HG03521 (cell line): ENCODE results near the gene STK17B.

Experiments
- ATAC-seq: cut with Tn5 transposase; IDR thresholded peaks from one replicate; pipeline ENCODE4 v1.9.1; 2021; ENCODE audit warnings: mild to moderate bottlenecking, moderate library complexity; ENCODE audit not compliant: unreplicated experiment

STK17B gene

DNA sequence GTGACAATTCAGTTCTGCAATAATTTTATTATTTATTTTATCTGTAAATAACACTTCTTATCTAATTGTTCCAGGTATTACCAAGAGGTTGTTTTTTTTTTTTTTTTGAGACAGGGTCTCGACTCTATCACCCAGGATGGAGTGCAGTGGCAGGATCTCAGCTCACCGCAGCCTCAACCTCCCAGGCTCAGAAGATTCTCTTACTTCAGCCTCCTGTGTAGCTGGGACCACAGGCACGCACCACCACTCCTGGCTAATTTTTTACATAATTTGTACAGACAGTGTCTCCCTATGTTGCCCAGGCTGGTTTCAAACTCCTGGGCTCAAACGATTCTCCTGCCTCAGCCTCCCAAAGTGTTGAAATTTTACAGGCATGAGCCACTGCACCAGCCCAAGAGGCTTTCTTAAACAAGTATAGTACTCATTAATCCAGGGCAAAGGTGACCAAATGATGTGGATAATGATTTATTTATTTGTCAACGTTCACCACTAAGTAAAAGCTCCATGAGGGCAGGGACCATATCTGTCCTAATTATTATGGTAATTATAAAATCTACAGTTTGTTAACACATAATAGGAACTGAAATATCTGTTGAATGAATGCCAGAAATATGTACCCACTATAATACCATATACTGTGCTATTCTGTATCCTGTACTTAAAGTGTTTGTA is 12.0 kb downstream of the STK17B start:
- ATAC-seq, result no peak

DNA sequence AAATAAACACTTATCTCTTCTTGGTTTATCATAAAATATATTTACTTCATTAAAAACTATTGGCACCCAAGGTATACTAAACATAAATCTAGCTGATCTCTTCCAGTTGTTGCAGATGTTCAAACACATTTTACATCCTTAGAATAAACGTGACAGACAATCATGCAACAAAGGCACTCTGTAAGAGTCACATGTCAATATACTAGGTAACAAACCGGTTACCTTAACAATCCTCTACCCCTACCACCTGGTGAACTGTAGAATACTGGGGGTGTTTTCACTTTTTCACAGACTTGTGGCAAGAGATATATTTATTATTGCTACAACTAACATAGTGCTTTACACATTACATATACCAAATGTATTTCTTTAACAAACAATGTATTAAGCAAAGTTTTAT is 15.8 kb downstream of the STK17B start:
- ATAC-seq, result no peak

DNA sequence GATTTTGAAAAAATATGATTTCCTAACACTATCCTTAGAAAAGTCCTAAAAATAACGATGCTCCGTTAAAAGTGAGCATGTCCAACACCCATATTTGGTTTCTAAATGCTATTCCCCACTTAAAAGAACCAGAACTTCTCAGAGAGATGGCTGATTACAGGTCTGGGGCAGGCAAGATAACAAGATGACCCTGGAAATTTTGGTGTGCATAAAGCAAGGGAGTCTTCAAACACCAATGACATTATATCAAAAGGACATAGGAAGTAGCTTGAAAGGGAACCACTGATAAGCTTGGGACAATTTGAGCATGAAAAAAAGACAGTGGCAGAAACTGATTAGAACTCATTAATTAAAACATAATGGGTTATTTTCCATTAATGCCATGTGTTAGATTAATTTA is 17.9 kb downstream of the STK17B start:
- ATAC-seq, result no peak

DNA sequence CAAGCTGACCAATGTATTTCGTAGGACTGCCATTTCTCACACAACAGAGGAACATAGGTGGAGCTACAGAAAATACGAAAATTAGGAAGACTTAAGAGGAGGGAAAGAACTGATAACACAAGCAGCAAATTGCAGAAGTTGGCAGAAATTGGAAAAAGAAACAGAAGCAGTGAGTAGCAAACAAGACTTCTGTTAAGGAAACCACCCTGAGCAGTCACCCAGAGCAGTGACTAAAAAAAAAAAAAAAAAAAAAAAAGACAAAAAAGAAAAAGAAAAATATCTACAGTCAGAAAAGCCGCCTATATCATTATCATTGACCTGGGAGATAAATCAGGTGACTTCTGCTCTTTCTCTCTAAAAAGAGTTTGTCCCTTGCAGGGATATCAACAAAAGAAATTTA is 21.4 kb downstream of the STK17B start:
- ATAC-seq, result no peak

DNA sequence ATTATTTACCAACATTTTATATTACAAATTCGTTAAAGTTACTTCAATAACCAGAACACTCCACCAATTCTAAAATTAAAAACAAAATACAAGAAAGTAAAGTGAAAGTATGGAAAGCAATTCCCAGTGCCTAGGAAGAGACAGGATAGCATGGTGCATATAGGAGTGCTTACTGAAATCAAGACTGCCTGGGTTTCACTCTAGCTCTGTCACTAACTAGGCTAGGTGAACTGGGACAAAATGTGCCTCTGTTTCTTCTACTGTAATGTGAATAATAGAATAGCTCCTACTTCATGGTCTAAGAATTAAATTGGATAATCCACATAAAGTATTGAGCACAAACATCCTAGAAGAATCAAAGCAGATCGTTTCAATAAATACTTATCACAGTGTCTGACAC is 22.6 kb downstream of the STK17B start:
- ATAC-seq, result no peak

DNA sequence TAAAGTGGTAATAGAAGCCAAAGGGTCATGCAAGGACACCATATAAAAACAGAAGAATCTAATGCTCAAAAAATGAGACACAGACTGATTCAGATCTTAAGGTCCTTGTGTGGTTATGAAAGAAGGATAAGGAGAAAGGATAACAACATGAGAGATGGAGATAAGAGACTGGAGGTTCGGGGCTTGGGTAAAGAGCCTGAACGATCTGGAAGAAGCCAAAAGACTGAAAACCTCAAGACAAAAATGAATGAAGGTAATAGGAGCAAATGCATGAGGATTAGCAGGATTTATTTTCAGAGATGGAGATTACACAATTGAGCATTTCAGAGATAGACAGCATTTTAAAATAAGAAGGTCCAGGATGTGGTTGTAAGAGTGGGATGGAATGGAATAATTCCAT is 26.1 kb downstream of the STK17B start:
- ATAC-seq, result no peak

DNA sequence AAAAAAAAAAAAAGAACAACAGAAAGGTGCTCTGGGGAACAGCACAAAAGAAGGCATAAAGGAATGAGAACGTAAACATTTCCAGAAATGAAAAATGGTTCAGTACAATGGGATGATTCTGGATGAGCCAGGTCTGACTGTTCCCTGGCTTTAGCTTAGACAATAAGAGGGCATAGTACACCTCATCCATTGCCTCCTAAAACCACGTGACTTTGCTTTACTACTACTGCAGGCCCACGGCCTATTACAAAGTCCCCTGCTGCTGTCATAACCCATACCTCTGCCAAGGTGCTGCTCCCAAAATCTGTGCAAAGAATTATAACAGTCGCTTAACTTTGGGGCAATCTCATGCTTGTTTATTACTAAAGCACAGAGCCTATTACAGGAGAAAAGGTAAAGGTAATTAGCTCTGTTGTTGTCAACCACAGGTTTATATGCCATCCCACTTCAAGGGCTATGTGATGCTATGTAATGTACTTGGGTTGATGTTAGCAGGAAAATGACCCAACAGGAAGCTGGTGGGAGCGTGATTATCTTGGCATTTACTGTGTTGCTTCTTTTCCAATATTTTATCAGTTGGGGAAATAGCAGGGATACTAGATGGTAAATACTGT is 26.8 kb downstream of the STK17B start:
- ATAC-seq, result no peak

DNA sequence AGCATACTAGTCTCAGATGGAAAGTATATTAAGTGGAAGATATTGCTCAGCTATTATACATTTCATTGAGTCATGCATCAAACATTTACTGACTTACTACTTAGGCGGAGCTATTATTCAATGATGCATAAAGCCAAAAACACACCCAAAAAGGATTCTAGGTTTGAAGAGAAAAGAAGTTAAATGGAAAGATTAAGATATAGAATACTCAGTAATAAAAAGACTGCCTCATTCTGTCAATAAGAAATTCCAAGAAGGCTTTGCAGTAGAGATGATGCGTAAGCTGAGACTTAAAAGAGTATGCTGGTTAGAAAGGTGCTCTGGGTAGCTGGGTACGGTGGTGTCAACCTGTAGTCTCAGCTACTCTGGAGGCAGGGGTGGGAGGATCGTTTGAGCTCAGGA is 27.6 kb downstream of the STK17B start:
- no peak for ATAC-seq

DNA sequence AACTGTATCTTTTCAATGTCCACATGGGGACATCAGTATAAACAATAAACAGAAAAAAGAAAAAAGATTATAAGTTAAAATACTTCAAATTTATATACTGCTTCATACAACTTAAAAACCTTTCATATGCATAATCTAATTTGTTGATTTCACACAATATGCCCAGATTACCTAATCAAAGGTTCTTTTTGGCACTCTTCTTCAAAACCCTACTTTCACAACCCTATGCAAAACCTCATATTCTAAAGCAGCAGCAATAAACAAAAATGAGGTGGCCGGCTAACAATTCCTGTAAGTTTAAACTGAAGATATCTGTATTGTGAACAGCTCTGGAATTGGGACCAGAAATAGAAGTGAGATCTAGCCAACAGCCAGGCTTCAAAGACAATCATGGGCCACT is 28.6 kb downstream of the STK17B start:
- no peak for ATAC-seq

DNA sequence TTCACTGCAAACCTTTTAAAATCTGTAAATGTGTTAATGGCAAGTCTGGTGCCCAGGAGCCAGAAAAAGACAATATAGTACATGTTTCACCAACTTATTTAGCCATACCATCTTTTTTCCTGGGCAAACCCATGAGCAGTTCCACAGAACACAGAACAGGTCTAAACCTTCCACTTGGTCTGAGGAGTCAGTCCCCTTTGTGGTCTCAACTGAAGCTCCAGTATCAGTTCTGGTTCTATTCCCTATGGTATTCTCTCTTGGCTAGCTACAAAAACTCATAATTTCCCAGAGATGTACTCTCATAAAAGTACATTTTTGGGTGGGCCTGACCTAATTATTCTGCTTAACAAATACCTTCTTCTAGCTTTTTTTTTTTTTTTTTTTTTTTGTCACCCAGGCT is 31.2 kb downstream of the STK17B start:
- no peak for ATAC-seq

DNA sequence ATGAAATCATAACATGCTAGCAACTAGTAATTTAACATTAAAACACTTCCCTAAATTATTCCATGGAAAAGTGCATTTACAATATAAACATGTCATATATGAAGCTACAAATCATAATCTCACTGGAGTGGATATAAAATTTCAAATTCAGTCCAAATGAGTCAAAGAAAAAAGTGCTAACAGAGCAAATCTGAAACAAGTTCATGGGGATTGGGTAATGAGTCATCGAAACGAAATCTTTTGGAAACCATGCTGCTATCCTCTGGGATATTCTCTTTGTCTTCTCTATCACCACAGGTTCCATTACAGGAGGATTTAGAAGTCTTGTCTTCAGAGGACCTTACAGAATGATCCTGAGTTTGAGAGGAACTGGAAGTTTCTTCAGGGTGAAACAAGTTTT is 34.1 kb downstream of the STK17B start:
- no peak for ATAC-seq

DNA sequence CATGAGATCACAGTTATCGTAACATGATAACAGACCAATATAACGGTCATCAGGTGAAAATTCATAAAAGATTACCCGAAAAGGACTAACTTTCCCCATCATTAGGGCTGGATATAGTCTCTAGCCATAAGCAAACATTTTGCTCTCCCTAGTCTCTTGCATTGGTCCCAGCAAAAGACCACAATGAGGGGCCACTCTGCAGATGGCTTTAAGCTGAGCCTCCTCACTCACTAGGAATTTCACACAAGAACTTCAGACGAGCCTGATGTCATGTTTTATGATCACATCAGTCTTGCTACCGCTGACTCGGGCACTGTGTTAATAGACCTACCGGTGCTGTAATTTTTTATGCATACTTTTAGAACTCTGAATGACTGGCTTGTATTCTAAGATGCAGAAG is 35.2 kb downstream of the STK17B start:
- ATAC-seq, result no peak

DNA sequence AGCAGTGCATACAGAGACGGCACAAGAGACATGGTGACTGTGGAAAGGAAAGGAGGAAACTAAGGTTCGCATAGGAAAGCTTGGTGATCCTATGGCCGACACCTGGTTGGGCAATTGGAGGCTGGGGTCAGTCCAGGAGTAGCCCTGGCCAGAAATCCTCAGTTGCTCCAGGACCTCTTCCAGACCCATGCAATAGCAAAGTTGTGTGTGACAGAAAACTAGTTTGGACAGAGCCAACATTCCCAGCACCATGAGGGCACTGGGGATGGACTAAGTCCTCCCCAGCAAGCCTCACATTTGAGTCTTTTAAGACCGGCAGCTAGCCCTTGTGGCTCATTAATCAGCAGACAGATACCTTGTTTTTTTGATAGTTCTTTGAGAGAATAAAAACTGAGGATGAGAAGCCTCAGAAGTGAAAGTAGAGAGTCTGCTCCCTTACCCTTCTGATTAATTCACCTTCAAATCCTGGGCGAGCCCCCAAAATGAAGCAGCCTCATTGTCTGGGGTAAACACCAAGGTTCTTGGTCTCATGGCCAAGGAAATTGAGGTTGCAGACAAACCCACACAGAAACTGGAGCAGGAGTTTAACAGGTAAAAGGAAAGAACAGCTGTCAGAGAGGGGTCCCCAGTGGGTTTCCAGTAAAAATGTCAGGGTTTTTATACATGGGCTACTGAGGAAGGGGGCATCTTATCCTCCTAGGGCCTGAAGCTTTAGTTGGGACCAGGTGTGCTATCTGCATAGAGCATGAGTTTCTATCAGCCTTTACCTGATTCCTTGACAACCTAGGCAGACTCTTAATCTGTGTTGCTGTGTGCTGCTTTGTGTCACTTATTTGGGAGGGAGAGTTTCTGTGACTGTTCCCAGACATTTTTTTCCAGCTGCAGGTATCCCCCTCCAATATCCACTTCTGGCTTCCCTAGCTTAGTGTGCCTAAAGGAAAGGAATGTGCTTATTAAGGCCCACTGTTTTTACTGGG is 39.1 kb downstream of the STK17B start:
- no peak for ATAC-seq

DNA sequence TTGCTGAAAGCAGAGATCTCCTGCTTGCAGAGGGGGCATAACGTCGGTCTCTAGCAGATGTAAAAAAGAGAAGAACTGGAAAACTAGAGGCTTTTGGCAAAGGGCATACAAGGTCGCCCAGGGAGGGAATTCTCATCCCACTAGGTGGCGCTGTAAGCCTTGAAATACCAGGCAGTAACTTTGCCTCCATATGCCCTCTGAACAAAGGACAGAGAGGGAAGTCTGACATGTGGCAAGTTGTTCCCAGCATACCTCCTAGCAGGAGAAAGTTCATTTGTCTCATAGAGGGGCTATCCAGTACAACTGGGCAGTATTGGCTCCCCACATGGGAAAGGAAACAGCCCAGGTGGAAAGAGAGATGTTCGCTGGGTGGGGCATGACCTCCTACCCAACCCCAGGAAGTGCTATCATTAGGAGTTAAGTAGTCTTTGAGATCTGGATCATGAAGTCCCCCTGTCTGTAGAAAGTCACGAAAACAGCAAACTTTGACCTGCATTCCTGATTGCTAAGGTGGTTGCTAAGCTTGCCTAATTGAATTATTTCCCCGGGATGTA is 39.9 kb downstream of the STK17B start:
- no peak for ATAC-seq

DNA sequence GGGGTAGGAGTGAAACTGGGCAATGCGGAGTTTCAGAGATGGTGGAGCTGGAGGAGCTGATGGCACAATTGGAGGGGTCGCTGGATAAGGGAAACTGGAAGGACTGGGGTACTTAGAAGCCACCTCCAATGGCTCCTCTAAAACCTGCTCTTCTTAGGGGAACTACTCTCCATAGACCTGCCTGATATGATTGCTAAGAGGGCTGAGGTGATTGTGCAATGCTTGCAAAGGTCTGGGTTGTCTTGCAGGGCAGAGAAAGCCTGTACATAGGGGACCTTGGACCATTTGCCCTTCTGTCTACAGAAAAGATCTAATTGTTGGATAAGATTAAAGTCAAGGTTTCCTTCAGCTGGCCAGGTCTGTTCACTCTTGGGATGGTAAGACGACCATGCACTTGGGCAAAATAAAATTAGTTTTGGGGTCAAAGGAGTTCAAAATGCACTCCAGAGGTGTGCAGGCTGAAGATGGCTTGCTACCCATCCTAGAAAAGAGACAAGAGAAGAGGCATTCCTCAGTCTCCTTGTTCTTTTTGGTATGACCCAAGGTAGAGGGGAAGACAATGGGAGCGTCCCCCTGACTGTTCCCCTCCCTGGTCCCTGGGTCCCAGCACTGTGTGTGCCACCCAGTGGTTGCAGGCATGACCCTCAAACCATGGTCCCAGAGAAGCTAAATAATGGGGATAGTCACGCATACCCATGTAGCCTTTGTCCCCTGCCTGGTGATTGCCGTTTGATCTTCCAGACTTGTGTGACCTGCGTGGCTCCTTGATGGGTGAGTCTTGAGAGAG is 41.1 kb downstream of the STK17B start:
- no peak for ATAC-seq

DNA sequence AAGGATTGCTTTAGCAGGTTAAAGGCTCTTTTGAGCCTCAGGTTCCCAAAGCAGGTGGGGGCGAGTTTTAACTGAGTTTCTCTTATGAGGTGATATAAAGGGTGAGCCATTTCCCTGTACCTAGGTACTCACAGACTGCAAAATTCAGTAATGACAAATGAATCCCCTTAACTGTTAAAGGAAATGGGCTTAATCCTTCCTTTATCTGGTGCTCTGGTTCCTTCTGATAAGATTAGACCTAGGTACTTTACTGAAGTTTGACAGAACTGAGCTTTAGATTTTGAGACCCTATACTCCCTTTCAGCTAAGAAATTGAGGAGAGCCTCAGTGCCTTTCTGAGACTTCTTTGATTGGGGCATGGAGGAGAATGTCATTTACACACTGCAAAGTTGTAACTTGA is 42.6 kb downstream of the STK17B start:
- no peak for ATAC-seq

DNA sequence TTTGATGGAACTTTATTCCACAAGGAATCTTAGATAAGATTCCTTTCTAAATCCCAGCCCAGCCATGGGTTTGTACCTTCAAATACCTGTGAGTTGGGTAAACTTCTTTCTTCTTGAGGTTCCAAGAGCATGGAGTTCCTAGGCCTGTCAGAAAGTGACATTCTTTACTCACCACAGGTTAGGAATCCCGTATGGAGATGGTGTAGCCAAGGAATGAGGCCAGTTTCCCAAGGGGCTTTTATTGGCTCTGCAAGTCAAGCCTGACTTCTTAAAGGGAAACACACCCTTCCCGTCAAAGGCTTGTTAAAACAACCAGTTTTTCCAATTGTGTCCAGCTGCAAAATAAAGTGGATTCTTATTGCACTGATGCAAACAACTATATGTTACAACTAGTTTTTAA is 45.8 kb downstream of the STK17B start:
- no peak for ATAC-seq

DNA sequence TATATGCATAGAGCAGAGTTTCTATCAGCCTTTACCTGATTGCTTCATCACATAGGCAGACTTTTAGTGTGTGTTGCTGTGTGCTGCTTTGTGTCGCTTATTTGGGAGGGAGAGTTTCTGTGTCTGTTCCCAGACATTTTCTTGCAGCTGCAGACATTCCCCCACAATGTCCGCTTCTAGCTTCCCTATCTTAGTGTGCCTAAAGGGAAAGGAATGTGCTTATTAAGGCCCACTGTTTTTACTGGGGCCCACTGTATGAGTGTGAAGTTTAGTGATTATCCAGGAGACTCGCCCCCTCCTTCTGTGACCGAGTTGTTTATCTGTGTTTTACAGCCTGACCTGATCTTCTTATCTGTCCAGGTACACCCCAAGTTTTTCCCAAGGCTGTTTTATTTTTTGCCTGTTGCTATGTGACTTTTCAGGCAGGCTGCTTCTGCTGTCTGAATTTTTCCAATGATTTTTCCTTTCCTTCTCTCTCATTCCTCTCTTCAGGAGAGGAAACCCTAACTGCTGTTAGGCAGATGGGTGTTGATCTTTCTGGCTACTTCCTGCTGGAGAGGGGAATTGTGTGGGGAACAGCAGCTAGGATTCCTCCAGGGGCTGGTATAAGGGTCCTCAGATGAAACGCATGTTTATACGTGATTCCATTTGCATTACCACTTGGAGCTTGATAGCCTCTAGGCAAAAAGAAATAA is 47.6 kb downstream of the STK17B start:
- ATAC-seq, result no peak

DNA sequence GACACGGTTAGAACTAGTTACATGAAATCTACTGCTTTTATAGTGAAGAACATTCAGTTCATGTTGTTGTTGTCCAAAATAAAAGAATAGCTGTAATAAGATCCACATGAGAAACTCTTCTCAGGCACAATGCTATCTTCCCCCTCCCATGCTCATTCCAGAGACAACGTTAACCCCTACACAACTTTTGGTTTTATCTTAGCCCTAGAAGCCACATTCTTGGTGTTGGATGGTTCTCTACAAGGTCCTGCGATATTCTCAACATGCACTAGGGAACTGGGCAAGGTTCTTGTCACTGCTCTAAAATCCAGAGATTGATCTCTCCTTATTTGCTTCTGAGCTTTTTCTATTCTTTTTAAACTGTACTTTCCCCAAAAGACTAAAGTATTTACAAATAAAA is 51.5 kb downstream of the STK17B start:
- no peak for ATAC-seq

DNA sequence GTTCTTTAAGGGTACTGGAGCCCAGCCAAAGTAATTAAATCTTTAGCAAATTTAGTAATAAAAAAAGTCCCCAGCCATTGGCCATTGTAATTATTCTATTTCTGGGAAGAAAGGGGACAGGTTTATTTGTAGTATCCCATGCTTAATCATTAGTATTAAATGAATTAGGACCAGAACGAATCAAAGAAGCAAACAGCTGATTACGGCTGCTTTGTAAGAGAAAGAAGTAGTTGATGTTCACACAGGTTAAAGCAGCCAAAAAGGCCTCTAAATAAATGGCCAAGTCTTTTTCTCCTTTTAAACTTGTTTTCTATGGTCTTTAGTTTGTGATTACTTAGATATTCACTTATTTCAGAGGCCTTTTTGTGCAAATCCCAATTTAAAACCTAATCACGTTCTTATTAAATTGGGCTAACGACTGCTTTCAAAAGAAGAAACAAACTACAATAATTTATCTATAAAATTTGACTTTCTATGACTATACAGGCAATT is 54.1 kb downstream of the STK17B start:
- no peak for ATAC-seq
